Activated T-cell treated with anti-CD3 and anti-CD28 coated beads, Interleukin-2, amount 50 U/mL, for 1 hour (primary cell): Measurements from ENCODE around the gene ZBTB5.
"Not testable (repeated sequence)": the region's sequence is repeated elsewhere in the genome, so short reads cannot be mapped to it uniquely, and the experiment has no call there.

ENCODE experiments used
- DNase-seq: peaks from one replicate; pipeline ENCODE4 v3.0.0-alpha.2; 2020

Gene ZBTB5

GRCh38 chr9:37447111-37447510 lies 18.1 kb downstream of the ZBTB5 start:
- DNase-seq: no peak

DNA sequence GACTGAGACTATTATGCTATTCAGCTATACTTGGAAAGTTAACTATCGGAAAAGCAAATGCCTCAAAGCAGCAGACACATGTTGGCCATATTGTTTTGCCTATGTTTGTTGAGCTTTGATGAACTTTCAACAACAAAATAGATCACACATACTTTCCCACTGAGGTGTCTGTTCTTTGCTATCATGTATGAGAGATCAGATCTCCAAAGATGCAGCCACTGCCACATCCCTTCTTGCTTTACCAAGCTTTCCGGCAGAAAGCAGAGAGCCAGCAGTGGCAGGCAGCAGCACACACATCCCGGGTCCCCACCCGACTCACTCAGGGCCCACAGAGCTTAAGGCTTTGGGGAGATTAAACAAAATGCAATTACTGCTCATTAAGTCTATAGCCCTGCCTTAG lies 18.8 kb downstream of the ZBTB5 start:
- DNase-seq: no peak

GRCh38 chr9:37445832-37446231 lies 19.4 kb downstream of the ZBTB5 start:
- DNase-seq: no peak

GRCh38 chr9:37444890-37445289 lies 20.4 kb downstream of the ZBTB5 start:
- no peak for DNase-seq

- no peak for DNase-seq
Observed at GRCh38 chr9:37443566-37443965, 21.7 kb downstream of the ZBTB5 start.

- no peak for DNase-seq
Observed at GRCh38 chr9:37442556-37442955, 22.7 kb downstream of the ZBTB5 start.

GRCh38 chr9:37441776-37442370 lies 23.4 kb downstream of the ZBTB5 start:
- DNase-seq: no peak

- no peak for DNase-seq
Observed at GRCh38 chr9:37438359-37438758, 26.9 kb downstream of the ZBTB5 start.

GRCh38 chr9:37437621-37438020 lies 27.6 kb downstream of the ZBTB5 start:
- no peak for DNase-seq

DNA sequence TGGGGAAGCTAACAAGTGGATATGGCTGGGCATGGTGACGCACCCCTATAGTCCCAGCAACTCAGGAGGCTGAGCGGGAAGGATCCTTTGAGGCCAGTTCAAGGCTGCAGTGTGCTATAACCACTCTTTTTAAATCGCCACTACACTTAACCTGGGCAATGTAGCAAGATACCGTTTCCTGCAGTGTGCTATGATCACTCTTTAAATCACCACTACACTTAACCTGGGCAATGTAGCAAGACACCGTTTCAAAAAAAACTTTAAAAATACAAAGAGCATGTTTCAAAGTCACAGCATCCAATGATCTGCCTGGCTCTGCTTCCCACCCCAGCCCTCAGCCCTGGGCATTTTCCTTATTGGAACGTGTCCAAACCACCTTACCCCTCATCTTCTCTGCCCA lies 28.2 kb downstream of the ZBTB5 start:
- DNase-seq: no peak

- no peak for DNase-seq
Observed at GRCh38 chr9:37436540-37436939, 28.7 kb downstream of the ZBTB5 start.

- DNase-seq: no peak
Observed at GRCh38 chr9:37433867-37434371, 31.3 kb downstream of the ZBTB5 start.

- DNase-seq: no peak
Observed at GRCh38 chr9:37432020-37432419, 33.2 kb downstream of the ZBTB5 start.

DNA sequence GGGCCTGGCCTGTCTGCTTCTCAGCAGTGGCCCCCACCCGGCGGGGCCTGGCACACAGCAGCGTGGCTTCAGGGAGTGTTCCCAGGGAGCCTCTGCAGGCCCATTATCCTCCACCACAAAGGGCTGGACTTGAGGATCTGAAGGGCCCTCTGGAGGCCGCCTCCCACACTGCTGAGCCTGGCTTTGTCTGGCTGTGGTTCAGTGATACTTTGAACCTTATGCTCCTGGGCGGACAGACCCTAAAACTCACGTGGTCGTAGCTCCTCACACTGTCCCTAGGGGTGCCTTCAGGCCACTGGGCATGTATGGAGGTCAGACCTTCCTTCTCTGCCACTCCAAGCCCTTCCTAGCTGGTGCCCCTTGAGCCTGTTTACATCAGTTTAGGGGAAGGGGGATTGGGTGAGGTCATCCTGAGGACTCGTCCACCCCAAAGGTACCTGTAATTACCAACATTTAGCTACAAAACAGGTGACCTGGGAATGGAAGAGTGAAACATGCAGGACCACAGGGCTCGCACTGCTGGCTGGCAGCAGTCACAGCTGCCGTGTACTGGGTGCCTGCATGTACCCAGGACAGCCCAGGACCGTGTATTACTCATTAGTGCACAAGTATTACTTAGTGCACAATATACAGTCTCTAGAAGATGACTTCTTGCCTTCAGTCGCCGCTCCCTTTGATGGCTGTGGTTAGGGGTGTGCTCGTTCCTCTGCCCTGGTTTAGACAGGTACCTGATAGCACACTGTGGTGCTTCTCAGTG lies 34.2 kb downstream of the ZBTB5 start:
- no peak for DNase-seq

DNA sequence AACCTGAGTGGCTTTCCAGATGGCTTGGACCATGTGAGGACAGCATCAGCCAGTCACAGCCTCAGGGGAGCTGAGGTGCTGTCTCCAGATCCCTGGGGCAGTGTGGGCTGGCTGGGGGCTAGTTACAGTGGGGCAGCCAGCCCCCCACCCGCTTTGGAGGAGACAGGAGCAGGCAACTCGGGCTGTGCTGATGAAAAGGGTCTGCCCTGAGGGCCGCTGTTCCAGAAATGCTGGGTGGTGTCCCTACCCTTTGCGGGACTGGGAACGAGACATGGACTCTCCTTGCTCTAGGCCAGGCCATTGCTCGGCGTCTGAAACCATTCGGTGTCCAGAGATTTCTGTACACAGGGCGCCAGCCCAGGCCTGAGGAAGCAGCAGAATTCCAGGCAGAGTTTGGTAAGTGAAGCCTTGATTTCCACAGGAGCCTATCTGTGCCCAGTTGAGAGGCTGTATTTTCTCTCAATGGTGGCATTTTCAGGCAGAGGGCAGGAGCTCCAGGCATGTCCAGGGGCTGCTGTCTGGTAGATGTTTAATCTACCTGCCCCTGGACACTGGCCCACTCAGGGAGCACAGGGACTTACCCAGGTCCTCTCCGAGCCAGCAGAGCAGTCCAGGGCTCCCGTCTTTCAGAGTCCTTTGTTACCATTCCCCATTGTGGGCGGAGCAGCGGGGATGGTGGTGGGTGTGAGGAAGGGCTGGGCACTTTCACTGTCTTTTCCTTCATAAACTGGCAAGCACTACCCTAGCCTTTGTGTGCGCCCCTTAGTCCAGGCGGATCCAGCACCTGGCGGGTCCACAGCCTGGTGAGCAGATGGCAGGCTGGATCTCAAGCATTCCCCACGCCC lies 35.6 kb downstream of the ZBTB5 start:
- DNase-seq: no peak

DNA sequence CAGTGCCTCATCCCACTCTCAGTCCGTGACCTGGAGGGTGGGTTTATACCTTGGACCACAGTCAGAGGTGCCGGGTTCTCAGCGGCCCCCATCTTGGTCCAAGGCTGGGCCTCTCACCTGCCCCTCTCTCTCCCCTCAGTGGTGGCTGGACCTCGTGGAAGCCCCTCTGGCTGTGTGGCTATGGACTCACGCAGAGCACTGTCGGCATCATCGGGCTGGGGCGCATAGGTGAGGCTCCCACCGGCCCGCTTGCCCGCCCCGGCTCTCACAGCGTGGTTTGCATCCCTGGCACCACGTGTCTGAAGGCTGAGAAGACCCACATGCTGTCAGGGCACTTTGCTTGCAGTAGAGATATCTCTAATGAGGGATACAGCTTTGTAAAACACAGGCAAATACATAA lies 36.9 kb downstream of the ZBTB5 start:
- no peak for DNase-seq

DNA sequence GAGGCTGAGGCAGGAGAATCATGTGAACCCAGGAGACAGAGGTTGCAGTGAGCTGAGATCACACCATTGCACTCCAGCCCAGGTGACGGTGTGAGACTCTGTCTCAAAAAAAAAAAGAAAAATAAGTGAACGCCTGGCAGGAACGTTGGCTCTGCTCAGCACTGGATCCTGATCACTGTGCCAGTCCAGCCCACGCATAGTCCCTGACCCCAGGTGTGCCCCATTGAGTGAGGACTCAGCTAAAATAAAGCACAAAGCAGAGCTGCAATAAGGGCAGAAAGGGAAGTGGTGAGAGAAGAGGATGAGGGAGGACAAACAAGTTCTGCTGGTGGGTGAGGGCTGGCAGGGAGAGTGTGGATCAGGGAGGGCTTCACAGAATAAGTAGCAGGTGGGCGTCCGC lies 38.4 kb downstream of the ZBTB5 start:
- DNase-seq: no peak

GRCh38 chr9:37426431-37426830 lies 38.8 kb downstream of the ZBTB5 start:
- DNase-seq: not testable (repeated sequence)

- no peak for DNase-seq
Observed at GRCh38 chr9:37425298-37425752, 39.9 kb downstream of the ZBTB5 start.

DNA sequence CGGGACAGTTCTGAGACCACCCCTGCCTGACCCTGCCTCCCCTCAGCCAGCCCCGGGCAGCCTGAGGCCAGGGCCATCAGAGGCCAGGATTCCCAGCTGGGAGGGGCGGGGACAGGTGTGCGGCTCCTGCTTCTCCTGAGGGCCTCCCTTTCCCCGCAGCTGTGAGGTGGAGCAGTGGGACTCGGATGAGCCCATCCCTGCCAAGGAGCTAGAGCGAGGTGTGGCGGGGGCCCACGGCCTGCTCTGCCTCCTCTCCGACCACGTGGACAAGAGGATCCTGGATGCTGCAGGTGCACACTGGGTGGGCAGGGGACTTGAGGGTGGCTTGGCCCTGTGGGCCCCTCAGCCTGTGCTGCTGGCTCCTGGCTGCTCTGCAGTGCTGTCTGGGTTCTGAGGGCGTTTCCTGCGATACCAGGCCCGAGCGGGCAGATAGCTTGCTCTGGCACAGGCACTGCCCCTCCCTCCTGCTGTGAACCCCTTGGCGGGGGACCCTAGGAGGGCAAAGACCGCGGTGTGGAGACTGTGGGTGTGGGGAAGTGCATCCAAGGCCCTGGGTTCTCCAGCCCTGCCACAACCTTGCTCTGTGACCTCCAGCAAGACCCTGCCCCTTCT lies 40.5 kb downstream of the ZBTB5 start:
- no peak for DNase-seq

- DNase-seq: no peak
Observed at GRCh38 chr9:37424204-37424685, 41.0 kb downstream of the ZBTB5 start.

DNA sequence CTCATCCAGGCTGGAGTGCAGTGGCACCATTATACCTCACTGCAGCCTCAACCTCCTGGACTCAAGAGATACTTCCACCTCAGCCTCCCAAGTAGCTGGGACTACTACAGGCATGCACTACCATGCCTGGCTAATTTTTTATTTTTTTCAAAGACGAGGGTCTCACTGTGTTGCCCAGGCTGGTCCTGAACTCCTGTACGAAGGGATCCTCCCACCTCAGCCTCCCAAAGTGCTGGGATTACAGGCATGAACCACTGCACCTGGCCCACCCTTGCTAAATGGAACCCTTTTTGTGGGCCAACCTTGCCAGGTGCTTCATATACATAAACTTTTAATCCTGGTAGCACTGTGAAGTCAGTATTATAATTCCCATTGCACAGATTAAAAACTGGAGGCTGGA lies 41.7 kb downstream of the ZBTB5 start:
- no peak for DNase-seq
